ENCODE results near the gene PCDHGA2.
"Not testable (repeated sequence)": the region's sequence is repeated elsewhere in the genome, so short reads cannot be mapped to it uniquely, and the experiment has no call there.

PCDHGA2 gene

DNA sequence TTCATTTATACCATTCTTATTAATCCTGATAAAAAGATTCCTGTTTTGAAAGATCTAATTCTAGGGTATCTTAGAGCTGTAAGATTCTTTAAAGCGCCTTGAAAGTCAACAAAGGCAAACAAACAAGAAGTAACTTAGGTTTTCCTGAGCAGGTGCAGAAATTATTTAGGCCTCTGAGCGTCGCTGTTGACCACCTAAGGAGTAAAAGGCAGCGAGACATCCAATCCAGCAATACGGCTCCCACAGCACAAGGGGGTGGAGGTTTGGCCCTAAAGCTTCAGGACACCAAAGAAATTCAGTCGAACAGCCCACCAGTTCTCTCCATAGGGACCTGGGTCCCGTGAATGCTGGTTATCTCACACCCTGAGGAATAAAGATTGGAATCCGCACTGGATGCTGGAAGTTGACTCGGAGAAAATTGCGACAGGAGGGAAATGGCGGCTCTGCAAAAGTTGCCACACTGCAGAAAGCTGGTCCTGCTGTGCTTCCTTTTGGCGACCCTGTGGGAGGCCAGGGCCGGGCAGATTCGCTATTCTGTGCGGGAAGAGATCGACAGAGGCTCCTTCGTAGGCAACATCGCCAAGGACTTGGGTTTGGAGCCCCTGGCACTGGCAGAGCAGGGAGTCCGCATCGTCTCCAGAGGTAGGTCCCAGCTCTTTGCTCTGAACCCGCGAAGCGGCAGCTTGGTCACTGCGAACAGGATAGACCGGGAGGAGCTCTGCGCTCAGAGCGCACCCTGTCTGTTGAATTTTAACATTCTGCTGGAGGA, at the start of gene PCDHGA2:
PCDHGA2 (plus strand) TSS at position 223 of the 769 bp plus-strand sequence.
- DNase-seq (ENCODE audit: low read depth in 2 of 2) = no peak

DNA sequence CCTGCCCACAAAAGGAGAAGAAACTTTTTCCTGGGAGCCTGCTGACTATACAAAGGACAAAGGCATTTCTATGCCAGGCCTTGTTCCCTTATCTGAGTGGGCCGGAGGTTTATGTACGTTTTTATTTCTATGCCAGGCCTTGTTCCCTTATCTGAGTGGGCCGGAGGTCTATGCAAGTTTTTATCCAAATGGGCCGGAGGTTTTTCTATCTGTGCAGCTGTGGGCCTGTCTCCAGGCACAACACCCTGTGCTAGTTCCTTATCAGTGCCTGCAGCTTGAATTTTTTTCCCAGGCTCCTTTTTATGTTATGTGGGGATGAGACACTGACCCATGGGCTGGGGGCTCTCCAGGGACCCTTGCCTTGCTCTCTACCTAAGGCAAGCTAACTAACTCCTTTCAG, 40.2 kb upstream of the PCDHGA2 start:
- DNase-seq (ENCODE audit: low read depth in 2 of 2) = no peak

DNA sequence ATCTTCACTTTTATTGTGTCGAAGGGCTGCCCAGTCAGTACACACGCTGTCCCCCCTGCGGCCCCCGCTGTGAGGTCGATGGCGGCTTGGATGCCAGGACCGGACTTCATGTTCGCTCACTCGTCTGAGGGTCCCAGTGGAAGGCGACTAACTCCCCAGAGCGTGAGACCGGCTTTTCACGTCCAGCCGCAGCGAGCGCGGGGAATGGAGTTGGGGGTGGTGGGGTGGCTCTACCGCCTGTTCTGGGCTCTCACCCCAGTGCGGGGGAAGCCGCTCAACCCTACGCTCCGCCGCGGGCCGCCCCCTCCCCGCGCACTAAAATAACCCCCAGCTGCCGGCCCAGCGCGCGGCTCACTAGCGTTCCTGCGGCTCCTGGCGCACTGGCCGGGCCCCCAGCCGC, 34.8 kb upstream of the PCDHGA2 start, which contains the start of gene SLC25A2:
SLC25A2 (minus strand) TSS at position 294 of the 400 bp plus-strand sequence; CDS start at position 110, 184 bp downstream.
- no peak for DNase-seq (ENCODE audit: low read depth in 2 of 2)

DNA sequence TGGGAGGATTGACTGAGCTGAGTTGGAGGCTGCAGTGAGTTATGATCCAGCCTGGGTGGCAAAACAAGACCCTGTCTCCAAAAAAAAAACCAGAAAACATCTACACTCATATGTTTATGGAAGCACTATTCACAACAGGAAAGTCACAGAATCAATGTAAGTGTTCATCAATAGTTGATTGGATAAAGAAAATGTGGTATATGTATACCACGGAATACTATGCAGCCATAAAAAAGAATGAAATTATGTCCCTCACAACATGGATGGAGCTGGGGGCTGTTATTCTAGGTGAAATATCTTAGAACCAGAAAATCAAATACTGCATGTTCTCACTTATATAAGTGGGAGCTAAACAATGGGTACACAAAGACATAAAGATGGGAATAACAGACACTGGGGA, 31.9 kb upstream of the PCDHGA2 start:
- DNase-seq (ENCODE audit: low read depth in 2 of 2) = no peak

DNA sequence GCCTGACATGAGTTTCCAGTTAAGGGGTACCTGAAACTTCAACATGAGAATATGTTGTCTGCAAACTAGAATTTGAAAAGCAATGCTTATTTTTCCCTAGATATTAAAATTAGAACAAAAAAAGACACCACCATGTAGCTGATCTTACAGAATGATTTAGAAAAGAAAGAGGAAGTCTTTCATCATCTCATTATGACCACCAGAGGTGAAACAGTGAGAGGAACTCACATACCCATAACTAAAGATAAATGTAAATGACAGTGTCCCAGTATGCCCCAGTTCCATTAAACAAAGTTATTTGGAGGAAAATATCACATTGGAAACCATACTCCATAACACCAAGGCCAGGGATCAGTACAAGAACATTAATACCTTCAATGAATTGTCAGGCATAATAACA, 24.8 kb upstream of the PCDHGA2 start:
- DNase-seq (ENCODE audit: low read depth in 2 of 2) = no peak

DNA sequence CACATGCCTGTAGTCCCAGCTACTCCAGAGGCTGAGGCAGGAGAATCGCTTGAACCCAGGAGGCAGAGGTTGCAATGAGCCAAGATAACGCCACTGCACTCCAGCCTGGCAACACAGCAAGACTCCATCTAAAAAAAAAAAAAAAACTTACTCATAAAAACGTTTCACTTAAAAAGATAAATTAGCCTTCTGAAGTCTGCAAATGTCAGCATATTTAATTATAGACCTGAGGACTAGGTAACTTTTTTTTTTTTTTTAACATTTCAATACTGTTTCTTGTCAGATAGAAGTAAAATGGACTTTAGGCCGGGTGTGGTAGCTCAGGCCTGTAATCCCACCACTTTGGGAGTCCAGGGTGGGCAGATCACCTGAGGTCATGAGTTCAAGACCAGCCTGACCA, 21.6 kb upstream of the PCDHGA2 start:
- not testable (repeated sequence) for DNase-seq (ENCODE audit: low read depth in 2 of 2)

DNA sequence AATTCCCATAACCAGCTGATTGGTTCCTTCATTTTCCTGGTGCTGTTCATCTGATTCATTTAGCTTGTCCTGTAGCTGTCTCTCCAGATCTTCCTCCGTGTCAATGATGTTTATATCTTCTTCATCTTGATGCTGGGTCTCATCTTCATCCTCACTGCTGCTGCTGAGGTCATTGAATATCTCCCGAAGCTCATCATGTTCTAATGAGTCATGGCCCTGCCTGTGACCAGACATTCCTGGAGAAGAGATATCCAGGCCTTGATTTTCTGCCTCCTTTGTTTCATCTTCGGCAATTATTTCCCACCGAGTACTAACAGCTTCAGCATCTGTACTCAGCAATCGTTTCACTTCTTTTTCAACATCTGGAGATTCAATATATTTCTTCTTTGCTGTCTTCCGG, 19.4 kb upstream of the PCDHGA2 start:
- no peak for DNase-seq (ENCODE audit: low read depth in 2 of 2)

DNA sequence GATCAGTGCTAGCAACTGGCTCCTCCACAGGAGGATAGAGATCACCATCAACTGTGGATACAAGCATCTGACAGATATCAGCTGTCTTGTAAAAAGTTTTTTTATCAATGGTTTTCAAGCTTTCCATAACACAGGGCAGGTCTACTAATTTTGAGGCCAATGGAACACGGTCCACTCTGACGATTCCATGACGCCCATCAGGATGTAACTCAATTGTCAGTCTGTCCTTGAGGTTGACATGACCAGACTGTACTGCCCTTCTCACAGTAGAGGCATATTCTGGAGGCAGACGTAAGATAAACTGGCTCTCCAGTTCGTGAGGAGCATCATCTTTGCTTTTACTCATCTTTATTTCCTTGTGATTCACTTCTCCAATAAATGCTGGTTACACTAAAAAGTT, 18.9 kb upstream of the PCDHGA2 start:
- DNase-seq (ENCODE audit: low read depth in 2 of 2) = no peak

DNA sequence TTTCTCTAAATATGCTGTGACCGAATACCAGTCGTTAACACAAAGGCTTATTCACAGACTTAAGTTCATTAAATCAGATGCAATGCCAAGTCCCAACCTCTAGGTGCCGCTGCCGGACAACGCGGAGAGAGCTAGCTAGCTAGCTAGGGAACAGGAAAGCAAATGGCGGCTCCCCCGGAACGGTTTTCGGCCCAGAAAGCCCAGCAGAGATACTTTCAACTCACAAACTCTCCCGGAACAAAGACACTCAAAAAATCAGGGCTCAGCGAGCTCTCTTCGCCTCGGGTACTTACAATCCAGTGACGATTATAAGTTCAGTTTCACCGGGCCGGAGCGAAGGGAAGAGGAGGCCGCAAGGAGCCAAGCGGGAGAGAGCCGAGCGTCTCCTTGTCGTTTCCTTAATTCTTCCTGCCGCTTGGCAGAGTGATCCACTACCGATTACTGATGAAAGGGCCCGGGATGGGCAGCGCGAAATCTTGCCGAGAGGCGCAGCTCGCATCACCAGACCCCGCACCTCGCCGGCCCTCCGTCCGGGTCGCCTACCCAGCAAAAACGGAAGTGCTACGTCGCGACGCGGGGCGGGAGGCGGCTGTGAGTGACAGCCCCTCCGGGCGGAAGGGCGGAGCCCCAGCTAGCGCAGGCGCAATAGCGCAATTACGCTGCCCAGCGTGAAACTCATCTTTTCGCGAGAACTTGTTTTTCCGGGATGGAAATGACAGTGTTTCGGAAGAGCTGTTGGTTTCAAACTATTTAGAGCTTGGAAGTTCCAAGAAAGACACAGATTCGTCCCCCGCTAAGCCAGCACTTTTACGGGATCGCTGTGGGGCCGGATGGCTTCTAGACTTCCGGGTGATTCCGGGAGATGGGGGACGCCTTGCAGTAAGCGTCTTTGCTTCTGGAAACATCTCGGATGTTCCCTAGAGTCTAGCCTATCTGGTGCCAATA, 18.1 kb upstream of the PCDHGA2 start, which contains the start of gene TAF7:
TAF7 (minus strand) TSS at position 560 of the 945 bp plus-strand sequence. CDS start 740 bp downstream, outside the sequence.
- DNase-seq (ENCODE audit: low read depth in 2 of 2) = peak; percentile 82 to 86

DNA sequence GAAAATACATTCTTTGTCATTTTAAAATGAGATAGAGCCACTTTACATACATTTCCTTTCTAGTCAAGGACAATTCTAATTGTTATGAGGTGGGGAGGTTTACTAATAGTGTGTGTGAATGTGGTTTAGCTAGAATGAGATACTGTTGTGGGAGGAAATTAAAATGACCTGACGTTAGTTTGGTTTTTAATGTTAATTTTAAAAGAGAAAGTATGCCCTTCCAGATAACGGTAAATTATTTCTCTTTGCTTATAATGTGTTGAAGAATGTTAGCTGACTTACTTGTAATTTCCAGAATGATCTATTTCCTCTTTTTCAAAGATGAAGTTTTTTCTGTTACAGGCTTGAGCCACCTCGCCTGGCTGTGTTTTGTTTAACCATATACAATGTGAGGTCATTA, 16.3 kb upstream of the PCDHGA2 start:
- DNase-seq (ENCODE audit: low read depth in 2 of 2) = no peak

DNA sequence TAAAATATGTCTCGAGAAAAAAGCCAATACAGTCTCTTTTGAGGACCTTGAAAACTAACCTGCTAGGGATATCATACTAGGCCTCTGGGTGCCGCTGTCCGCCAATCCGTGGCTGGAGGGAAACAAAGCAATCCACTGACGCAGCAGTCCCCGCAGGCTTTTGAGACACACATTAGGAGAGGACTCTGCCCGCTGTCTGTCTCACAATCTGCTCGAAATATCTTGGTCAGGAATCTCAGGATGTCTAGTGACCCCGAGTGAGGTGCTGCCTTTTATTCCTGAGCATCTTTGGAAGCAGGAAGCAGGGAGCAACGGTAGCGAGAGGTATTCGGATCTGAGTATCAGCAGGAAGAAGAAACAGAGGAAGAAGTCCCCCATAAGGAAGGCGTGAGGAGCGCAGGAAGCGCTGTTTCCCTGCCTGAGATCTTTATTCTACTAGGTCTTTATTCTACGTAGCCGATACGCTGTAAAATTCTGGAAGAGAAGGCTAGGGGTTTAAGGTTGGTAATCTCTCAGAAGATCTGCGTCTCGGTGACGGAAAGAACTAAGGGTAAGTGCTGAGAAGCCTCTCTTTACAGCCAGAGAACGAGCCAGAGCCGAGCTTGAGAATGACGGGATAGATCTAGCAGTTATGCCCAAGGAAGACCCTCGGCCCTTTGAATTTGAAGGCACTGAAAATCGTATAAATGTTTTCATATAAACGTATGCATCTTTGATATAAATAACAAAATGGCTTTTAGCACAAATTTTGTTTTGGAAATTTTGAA, 12.3 kb upstream of the PCDHGA2 start:
- DNase-seq (ENCODE audit: low read depth in 2 of 2) = peak; percentile 36 to 44

DNA sequence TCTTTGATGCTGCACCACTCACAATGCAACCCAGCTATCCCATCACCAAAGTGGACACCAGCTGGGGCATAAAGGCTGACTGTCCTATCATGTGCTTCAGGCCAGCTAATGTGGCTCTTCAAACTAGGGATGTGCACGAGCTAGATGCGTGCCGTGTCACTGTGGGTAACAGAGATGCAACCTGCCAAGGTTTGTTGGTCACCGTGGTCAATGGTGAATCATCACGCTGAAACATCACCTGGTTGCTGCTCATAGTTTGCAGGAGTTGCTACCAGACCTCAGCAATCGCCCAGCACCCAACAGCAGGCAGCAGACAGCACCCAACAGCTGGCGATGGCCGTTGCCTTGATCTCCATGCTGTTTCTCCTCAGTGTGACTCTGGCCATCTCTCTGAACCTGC, 10.3 kb upstream of the PCDHGA2 start:
- DNase-seq (ENCODE audit: low read depth in 2 of 2) = no peak

DNA sequence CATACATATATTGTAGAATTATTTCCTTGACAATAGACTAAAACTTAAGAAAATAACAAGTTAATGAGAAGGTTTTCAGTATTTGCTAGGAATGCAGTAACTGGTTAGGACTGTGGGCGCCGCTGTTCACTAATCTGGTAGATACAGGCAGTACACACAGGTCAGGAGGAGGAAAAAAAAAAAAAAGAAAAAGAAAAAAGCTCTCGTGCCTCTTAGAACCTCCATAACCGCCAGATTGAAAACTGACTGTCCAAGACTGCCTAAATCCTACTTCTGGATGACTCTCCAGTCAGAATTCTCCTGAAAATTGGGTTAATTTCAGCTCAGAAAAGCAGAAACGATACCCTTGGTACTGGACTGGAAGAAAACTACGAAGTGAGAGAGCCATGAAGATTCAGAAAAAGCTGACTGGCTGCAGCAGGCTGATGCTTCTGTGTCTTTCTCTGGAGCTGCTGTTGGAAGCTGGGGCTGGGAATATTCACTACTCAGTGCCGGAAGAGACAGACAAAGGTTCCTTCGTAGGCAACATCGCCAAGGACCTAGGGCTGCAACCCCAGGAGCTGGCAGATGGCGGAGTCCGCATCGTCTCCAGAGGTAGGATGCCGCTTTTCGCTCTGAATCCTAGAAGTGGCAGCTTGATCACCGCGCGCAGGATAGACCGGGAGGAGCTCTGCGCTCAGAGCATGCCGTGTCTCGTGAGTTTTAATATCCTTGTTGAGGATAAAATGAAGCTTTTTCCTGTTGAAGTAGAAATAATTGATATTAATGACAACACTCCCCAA, 8.1 kb upstream of the PCDHGA2 start, which contains the start of gene PCDHGA1:
PCDHGA1 (plus strand) TSS at position 216 of the 782 bp plus-strand sequence.
- no peak for DNase-seq (ENCODE audit: low read depth in 2 of 2)

DNA sequence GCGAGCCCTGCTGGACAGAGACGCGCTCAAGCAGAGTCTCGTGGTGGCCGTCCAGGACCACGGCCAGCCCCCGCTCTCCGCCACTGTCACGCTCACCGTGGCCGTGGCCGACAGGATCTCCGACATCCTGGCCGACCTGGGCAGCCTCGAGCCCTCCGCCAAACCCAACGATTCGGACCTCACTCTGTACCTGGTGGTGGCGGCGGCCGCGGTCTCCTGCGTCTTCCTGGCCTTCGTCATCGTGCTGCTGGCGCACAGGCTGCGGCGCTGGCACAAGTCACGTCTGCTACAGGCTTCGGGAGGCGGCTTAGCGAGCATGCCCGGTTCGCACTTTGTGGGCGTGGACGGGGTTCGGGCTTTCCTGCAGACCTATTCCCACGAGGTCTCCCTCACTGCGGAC, 6.0 kb upstream of the PCDHGA2 start:
- DNase-seq (ENCODE audit: low read depth in 2 of 2) = not testable (repeated sequence)

DNA sequence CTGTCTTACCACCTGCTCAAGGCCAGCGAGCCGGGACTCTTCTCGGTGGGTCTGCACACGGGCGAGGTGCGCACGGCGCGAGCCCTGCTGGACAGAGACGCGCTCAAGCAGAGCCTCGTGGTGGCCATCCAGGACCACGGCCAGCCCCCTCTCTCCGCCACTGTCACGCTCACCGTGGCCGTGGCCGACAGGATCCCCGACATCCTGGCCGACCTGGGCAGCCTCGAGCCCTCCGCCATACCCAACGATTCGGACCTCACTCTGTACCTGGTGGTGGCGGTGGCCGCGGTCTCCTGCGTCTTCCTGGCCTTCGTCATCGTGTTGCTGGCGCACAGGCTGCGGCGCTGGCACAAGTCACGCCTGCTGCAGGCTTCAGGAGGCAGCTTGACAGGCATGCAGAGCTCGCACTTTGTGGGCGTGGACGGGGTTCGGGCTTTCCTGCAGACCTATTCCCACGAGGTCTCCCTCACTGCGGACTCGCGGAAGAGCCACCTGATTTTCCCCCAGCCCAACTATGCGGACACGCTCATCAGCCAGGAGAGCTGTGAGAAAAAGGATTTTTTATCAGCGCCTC, 2.3 kb downstream of the PCDHGA2 start:
- not testable (repeated sequence) for DNase-seq (ENCODE audit: low read depth in 2 of 2)

DNA sequence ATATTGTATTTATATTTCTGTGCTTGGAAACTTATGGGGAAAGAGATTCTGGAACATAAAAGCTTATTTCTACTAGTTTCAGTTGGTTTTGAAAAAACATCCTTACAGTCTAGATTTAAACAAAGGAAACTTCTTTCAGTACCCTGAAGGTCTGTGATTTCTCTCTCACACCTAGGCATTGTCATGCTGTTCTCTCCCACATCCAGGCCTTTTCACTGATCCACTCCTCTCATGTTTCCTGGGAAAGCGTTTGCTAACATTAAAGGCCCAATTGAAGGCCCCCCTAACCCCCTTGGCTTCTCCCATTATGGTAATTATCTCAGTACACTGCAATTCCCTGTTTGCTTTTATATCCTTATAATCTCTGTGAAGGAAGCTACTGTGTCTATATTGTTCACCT, 4.2 kb downstream of the PCDHGA2 start:
- DNase-seq (ENCODE audit: low read depth in 2 of 2) = no peak

DNA sequence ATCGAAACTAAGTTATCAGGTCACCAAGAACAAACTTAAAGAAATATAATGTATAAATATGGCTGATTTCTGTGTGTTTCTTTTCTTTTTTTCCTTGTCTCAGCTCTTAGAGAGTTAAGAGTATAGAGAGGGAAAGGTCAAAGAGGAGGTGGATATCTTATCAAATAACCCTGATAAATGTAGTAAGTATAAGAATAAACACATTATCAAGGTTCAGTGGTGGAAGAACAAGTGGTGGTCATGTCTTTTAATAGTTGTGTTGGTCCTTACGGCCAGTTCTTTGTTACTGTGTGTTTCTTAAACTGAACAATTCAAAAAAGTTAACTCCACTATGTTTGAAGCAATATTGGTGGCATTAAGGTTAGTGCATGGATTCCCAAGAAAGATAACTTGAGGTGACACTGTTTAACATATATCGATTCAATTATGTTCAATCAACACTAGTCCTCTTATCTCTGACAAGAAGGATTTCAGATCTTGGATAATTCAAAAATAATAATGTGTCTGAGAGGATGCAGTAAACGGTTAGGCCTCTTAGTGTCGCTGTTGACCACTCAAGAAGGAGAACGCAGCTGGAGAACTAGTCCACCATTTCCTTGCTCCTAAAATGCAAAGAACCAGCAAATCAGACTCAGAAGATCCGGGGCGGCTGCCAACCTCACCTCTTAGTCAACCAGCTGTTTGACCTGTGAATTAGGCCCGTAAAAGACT, 4.8 kb downstream of the PCDHGA2 start, which contains the start of gene PCDHGA3:
PCDHGA3 (plus strand) TSS at position 588 of the 711 bp plus-strand sequence. CDS start 205 bp downstream, outside the sequence.
- no peak for DNase-seq (ENCODE audit: low read depth in 2 of 2)

DNA sequence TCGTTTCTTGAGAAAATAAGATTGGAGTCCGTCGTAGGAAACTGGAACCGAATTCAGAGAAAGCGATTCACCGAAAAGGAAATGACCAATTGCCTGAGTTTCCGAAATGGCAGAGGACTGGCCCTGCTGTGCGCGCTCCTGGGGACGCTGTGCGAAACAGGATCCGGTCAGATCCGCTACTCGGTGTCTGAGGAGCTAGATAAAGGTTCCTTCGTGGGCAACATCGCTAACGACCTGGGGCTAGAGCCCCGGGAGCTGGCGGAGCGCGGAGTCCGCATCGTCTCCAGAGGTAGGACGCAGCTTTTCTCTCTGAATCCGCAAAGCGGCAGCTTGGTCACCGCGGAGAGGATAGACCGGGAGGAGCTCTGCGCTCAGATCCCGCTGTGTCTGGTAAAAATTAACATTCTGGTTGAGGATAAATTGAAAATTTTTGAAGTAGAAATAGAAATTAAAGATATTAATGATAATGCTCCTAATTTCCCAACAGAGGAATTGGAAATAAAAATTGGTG, 5.4 kb downstream of the PCDHGA2 start:
- no peak for DNase-seq (ENCODE audit: low read depth in 2 of 2)

DNA sequence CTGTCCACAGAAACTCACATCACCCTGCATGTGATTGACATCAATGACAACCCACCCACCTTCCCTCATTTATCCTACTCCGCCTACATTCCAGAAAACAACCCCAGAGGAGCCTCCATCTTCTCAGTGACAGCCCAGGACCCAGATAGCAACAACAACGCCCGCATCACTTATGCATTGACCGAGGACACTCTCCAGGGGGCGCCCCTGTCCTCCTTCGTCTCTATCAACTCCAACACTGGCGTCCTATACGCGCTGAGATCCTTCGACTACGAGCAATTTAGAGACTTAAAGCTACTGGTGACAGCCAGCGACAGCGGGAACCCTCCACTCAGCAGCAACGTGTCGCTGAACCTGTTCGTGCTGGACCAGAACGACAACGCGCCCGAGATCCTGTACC, 6.8 kb downstream of the PCDHGA2 start:
- DNase-seq (ENCODE audit: low read depth in 2 of 2) = no peak

Data from activated CD4-positive, alpha-beta T cell treated with anti-CD3 and anti-CD28 coated beads for 24 hours (primary cell).